Left lung (tissue), 10 donors: Measurements from ENCODE around the gene FAM107B. TPM values are rescaled to one million over a fixed set of nuclear protein-coding genes. Genes with fewer than 3 reads are reported as not detected.

Source experiments
- ATAC-seq: fragments of 200-7000 bp; cut with Tn5 transposase; one replicate; pipeline ENCODE4 v1.9.1; 2020; ENCODE audit warnings: moderate library complexity
- DNase-seq, 4 donors: peaks; one replicate each; pipeline ENCODE4 v3.0.0-alpha.2; 2013 to 2020
- H3K27ac ChIP-seq, 2 donors: fragments of 200-600 bp; sonication (generic) in 1 of 2; one replicate each; pipeline versions ENCODE4 v1.5.0 to v1.8.0; 2020 to 2021
- H3K27me3 ChIP-seq, 2 donors: fragments of 200-600 bp; sonication (generic) in 1 of 2; one replicate each; pipeline versions ENCODE4 v1.5.0 to v1.8.0; 2020 to 2021
- H3K36me3 ChIP-seq, 2 donors: fragments of 200-600 bp; sonication (generic) in 1 of 2; one replicate each; pipeline versions ENCODE4 v1.5.0 to v1.8.0; 2020 to 2021
- H3K4me1 ChIP-seq, 2 donors: fragments of 200-600 bp; one replicate each; pipeline ENCODE4 v1.8.0; 2021
- H3K4me3 ChIP-seq, 2 donors: fragments of 200-600 bp; sonication (generic) in 1 of 2; one replicate each; pipeline versions ENCODE4 v1.5.0 to v1.8.0; 2020 to 2021; ENCODE audit warnings: mild to moderate bottlenecking in 1 of 2
- H3K9me3 ChIP-seq, 2 donors: fragments of 200-600 bp; sonication (generic) in 1 of 2; one replicate each; pipeline versions ENCODE4 v1.5.0 to v1.8.0; 2020 to 2021
- intact Hi-C, 2 donors: fragments of 100-400 bp; cut with DNase I; formaldehyde crosslinking; loops; one replicate each; pipeline versions ENCODE4 v1.11.2 to v1.14.2; 2022
- polyA plus RNA-seq, 6 donors: library from polyadenylated mRNA; unstranded; fragments of 120-200 nt; gene quantifications; one replicate each; pipeline ENCODE4 v1.2.1, GENCODE V29; 2013; ENCODE audit not compliant: insufficient read length in 6 of 6
- total RNA-seq, 2 donors: library from RNA; stranded (reverse); fragmentation: NEBNext Ultra II Directional; extraction: Animal tissue kit (Norgen Biotek cat#: 25700); gene quantifications; one replicate each; pipeline ENCODE4 v1.2.1, GENCODE V29; 2021
- TF ChIP-seq, protein P1 (sequence below), 2 donors: fragments of 200-600 bp; sonication (generic) in 1 of 2; IDR thresholded peaks; one replicate each; pipeline versions ENCODE4 v1.5.0 to v1.8.0; 2021; ENCODE audit warnings: antibody characterized with exemption in 2 of 2
- donor health status: DM: no; HTN: yes; CAD: no.
- donor health status: DM: no; HTN: no; CAD: no.

Gene FAM107B
- total and polyA plus RNA-seq, 8 donors = 66.2 to 93.6 (median 83.0) TPM

DNA sequence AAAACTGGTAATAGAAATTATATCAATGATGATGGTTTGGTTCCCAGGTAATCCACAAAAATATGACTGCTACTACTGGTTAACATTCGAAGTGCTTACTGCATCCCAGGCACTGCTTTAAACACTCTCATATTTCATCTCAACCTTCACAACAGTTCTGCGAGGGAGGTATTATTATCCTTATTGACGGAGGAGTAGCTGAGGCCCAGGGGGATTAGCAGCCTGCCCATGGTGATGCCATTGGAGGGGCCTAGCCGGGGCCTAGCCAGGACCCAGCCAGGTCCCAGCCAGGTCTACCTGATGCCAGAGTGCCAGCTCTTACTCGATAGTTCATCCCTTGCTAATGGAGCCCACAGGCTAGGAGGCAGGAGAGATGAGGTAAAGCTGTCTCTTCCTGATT, 217.1 kb downstream of the FAM107B start:
- no peak for ATAC-seq
- intact Hi-C loops = no loop called here
- H3K4me1 ChIP-seq = peaks cover 32 to 86% of the 10 kb centered on the region in 2 donors

DNA sequence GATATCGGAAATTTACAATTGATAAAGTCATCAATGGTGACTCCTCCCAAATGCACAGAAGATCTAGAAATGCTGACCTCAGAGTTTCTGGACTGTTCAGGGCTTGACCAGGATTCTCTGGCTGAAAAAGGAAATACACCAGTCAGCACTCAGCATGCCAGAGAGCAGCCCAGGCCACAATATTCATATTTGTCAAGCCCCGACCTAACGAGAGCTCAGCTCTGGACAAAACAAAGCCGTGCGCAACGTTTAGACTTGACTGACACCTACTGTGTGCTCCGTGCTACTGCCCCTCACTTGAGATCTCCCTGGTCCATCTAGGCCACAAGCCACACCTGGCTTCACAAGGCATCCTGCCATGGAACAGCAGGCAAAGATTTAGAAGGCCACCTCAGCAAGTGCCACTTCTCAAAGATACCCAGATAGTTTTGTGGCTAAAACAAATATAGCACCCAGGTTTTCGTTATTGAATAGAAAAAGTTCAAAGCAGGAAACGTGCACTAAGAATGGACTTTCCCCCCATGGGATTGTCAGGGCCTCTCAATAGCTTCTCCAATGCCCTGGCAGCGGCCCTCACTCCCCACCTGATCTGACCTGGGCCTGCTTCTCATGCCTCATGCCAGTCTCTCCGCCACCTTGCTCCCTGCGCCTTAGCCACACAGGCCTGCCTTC, 218.3 kb downstream of the FAM107B start:
- peaks cover 32 to 86% of the 10 kb centered on the region in 2 donors for H3K4me1 ChIP-seq
- peak overlapping the region; percentile 60 to 89 for H3K27ac ChIP-seq
- peak in 1 of 4 donors; percentile 67 for DNase-seq

More for the DNA sequence above, 217.1 kb downstream of the FAM107B start:
- Histone ChIP-seq H3K27ac (peak overlapping the region in 1 of 2 donors; percentile 89), H3K27me3 (no peaks in the 10 kb centered on the region), H3K36me3 (peaks cover 0 to 3% of the 10 kb centered on the region in 2 donors), H3K4me3 (no peak overlapping the region), H3K9me3 (no peaks in the 10 kb centered on the region)
- TF ChIP-seq, protein P1, sequence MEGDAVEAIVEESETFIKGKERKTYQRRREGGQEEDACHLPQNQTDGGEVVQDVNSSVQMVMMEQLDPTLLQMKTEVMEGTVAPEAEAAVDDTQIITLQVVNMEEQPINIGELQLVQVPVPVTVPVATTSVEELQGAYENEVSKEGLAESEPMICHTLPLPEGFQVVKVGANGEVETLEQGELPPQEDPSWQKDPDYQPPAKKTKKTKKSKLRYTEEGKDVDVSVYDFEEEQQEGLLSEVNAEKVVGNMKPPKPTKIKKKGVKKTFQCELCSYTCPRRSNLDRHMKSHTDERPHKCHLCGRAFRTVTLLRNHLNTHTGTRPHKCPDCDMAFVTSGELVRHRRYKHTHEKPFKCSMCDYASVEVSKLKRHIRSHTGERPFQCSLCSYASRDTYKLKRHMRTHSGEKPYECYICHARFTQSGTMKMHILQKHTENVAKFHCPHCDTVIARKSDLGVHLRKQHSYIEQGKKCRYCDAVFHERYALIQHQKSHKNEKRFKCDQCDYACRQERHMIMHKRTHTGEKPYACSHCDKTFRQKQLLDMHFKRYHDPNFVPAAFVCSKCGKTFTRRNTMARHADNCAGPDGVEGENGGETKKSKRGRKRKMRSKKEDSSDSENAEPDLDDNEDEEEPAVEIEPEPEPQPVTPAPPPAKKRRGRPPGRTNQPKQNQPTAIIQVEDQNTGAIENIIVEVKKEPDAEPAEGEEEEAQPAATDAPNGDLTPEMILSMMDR (IDR thresholded peaks at IDR 0.05) = no peak
- no peak for DNase-seq

DNA sequence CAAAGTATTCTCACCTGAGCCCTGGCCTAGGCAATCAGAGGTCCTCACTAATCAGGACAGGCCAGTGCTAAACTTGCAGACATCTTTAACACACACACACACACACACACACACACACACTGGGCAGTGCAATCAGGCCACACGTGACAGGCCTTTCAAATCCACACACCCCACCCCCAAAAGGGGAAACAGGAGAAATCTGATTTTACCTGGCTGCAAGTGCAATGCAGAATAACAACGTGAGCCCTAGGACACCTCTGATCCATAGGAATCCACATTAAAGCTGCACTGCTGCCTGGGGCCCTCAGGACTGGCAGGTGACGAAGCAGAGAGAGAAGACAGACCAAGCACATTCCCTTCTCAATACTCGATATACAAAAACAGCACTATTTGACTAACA, 218.9 kb downstream of the FAM107B start:
- Histone ChIP-seq H3K36me3 (peaks cover 0 to 4% of the 10 kb centered on the region in 2 donors), H3K9me3 (no peaks in the 10 kb centered on the region), H3K4me1 (peaks cover 32 to 86% of the 10 kb centered on the region in 2 donors), H3K4me3 (no peak overlapping the region), H3K27me3 (no peaks in the 10 kb centered on the region), H3K27ac (peak overlapping the region; percentile 60 to 89)
- ATAC-seq = peak; percentile 18
- DNase-seq = no peak
- TF ChIP-seq, protein P1 (IDR thresholded peaks at IDR 0.05) = no peak
- intact Hi-C loops = no loop called here

More for the DNA sequence above, 218.3 kb downstream of the FAM107B start:
- no peaks in the 10 kb centered on the region for H3K27me3 ChIP-seq
- no peaks in the 10 kb centered on the region for H3K9me3 ChIP-seq
- peaks cover 0 to 4% of the 10 kb centered on the region in 2 donors for H3K36me3 ChIP-seq
- intact Hi-C loops = no loop called here
- peak; percentile 68 for ATAC-seq
- no peak overlapping the region for H3K4me3 ChIP-seq
- TF ChIP-seq, protein P1 (IDR thresholded peaks at IDR 0.05) = peak in 1 of 2 donors; percentile 10

DNA sequence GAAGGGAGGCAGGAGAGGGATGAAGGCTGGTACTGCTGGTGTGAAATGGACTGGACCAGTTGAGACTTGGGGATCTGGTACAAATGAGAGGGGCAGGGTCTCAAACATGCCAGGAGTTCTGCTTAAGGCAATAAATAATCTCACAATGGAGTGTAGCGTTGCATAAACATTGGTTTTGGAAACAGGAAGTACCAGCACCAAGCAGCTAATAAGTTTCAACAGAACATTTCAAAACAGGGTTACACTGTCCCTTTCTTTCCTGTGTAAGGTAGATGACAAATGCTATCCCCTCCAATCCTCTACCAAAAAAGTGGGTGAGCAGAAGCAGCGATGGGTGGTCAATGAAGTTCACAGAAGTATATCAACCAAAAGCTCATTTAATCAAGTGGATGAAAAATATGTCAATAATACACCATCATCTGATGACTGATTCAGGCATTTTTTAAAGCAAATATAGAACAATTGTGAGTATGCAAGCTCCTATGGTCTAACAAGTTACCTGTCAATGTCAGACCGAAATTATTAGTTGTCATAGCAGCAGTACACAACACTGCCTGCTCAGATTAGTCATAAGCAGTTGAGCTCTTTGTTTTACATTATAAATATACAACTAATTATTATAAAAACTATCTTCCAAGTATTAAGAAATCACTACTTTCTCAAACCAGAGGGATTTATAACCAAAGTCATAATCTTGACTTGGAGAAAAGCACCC, 220.0 kb downstream of the FAM107B start:
- TF ChIP-seq, protein P1 (IDR thresholded peaks at IDR 0.05) = no peak
- DNase-seq = no peak
- peaks cover 0 to 4% of the 10 kb centered on the region in 2 donors for H3K36me3 ChIP-seq
- peaks cover 32 to 86% of the 10 kb centered on the region in 2 donors for H3K4me1 ChIP-seq
- intact Hi-C loops = no loop called here
- H3K27ac ChIP-seq = peak overlapping the region; percentile 37 to 89
- H3K27me3 ChIP-seq = no peaks in the 10 kb centered on the region
- no peak overlapping the region for H3K4me3 ChIP-seq
- no peaks in the 10 kb centered on the region for H3K9me3 ChIP-seq
- ATAC-seq = peak; percentile 18

DNA sequence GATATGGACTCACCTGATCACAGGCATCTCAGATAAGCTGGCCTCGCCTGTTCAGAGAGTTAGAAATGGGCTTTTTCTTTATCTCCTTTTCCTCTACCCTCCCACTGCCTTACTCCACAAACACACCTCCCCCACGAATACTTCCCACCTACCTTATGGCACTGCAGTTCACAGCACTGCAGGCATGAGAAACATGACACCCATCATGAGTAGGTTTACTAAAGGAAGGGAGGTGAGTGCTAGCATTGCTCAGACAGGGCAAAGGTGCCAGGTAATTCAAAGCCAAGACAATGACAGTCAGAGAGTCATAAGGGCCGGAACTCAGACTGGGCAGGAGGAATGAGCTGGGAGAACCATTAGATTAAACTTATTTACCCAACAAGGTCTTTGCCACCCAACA, 220.6 kb downstream of the FAM107B start:
- Histone ChIP-seq H3K27me3 (no peaks in the 10 kb centered on the region), H3K9me3 (no peaks in the 10 kb centered on the region), H3K4me3 (no peak overlapping the region), H3K4me1 (peaks cover 32 to 90% of the 10 kb centered on the region in 2 donors), H3K36me3 (peaks cover 0 to 4% of the 10 kb centered on the region in 2 donors), H3K27ac (peak overlapping the region; percentile 37 to 89)
- intact Hi-C loops = no loop called here
- peak; percentile 43 for ATAC-seq
- no peak for DNase-seq
- TF ChIP-seq, protein P1 (IDR thresholded peaks at IDR 0.05) = no peak
